HepG2 (cell line): Measurements from ENCODE around the gene OXLD1. TPM values are rescaled to one million over a fixed set of nuclear protein-coding genes. Genes with fewer than 3 reads are reported as not detected.

Experiments
- EP300 ChIP-seq, 3 experiments: sonication (generic) in 1 of 3; formaldehyde crosslinking in 1 of 3; IDR thresholded peaks; 2 replicates each; pipeline versions ENCODE4 v1.5.1 to v1.6.1; 2011 to 2020; ENCODE audit warnings: low read depth in 2 of 3, low read length in 2 of 3, borderline replicate concordance in 1 of 3, improper control_type of control experiment in 1 of 3, mild to moderate bottlenecking in 1 of 3, missing genetic modification reagents in 1 of 3, moderate library complexity in 1 of 3
- HNRNPLL ChIP-seq: fragments of 200-400 bp; formaldehyde crosslinking; IDR thresholded peaks from 2 replicates; pipeline ENCODE4 v1.6.1; 2017; ENCODE audit warnings: mild to moderate bottlenecking, low read depth, low read length; ENCODE audit not compliant: poor library complexity, severe bottlenecking
- LCORL ChIP-seq, 2 experiments: fragments of 450-650 bp in 1 of 2; sonication (generic) in 1 of 2; formaldehyde crosslinking in 1 of 2; IDR thresholded peaks; 2 replicates each; pipeline versions ENCODE4 v1.5.0 to v1.6.1; 2017 to 2020; ENCODE audit warnings: antibody characterized with exemption in 1 of 2, missing genetic modification reagents in 1 of 2
- TBL1XR1 ChIP-seq: fragments of 150-350 bp; IDR thresholded peaks from 2 replicates; pipeline ENCODE4 v1.6.1; 2014; ENCODE audit warnings: borderline replicate concordance, low read length; ENCODE audit not compliant: partially characterized antibody
- ZBTB10 ChIP-seq: sonication (generic); formaldehyde crosslinking; IDR thresholded peaks from 2 replicates; pipeline ENCODE4 v1.4.0; 2020; ENCODE audit warnings: missing genetic modification reagents, borderline replicate concordance
- ZBTB33 ChIP-seq: sonication (generic); formaldehyde crosslinking; IDR thresholded peaks from 2 replicates; pipeline ENCODE4 v1.4.0; 2020; ENCODE audit warnings: missing genetic modification reagents
- ZFX ChIP-seq: sonication (generic); formaldehyde crosslinking; IDR thresholded peaks from 2 replicates; pipeline ENCODE4 v1.4.0; 2020; ENCODE audit warnings: mild to moderate bottlenecking, low read depth, missing genetic modification reagents, moderate library complexity
- ZNF12 ChIP-seq: sonication (generic); formaldehyde crosslinking; IDR thresholded peaks from 2 replicates; pipeline ENCODE4 v1.5.0; 2020; ENCODE audit warnings: missing genetic modification reagents
- ZNF160 ChIP-seq: sonication (generic); formaldehyde crosslinking; IDR thresholded peaks from 2 replicates; pipeline ENCODE4 v1.8.0; 2022; ENCODE audit warnings: mild to moderate bottlenecking, inconsistent platforms, missing genetic modification reagents
- ZNF224 ChIP-seq: sonication (generic); formaldehyde crosslinking; IDR thresholded peaks from 2 replicates; pipeline ENCODE4 v1.5.0; 2020; ENCODE audit warnings: mild to moderate bottlenecking, missing genetic modification reagents
- ZNF318 ChIP-seq: sonication (generic); formaldehyde crosslinking; IDR thresholded peaks from 2 replicates; pipeline ENCODE4 v1.4.0; 2020; ENCODE audit warnings: mild to moderate bottlenecking, missing genetic modification reagents
- ZNF619 ChIP-seq: sonication (generic); formaldehyde crosslinking; IDR thresholded peaks from 2 replicates; pipeline ENCODE4 v1.4.0; 2020; ENCODE audit warnings: mild to moderate bottlenecking, missing genetic modification reagents
- ZSCAN5A ChIP-seq: sonication (generic); formaldehyde crosslinking; IDR thresholded peaks from 2 replicates; pipeline ENCODE4 v1.8.0; 2022; ENCODE audit warnings: mild to moderate bottlenecking, missing genetic modification reagents, borderline replicate concordance
- polyA plus RNA-seq, 8 experiments: library from polyadenylated mRNA; depleted of rRNA in 3 of 8; stranded (reverse) in 7 of 8; unstranded in 1 of 8; fragments of >200 nt; fragmentation: Illumina TruSeq in 4 of 8; extraction: Trizol in 4 of 8; gene quantifications; 2 replicates each; pipeline versions ENCODE4 v1.2.1 to v1.2.3, GENCODE V29; 2011 to 2016; ENCODE audit warnings: low read depth in 4 of 8, missing spikeins in 1 of 8, mixed read lengths in 1 of 8; ENCODE audit not compliant: insufficient read depth in 1 of 8
- total RNA-seq, 5 experiments: library from RNA; depleted of rRNA; stranded (reverse); fragments of >200 nt; fragmentation: Illumina TruSeq; extraction: Trizol; gene quantifications; 2 replicates each; pipeline ENCODE4 v1.2.3, GENCODE V29; 2016; ENCODE audit warnings: low read depth in 1 of 5

Gene OXLD1
- total and polyA plus RNA-seq, 2 of the 13 experiments (the other 11 are each of a cell fraction or from before 2014, with no cell fraction given): 27.1 to 37.5 TPM

- no peak for TF ChIP-seq ZNF318 (CRISPR knock-in tag)
- no peak for TF ChIP-seq ZSCAN5A
- TF ChIP-seq ZNF224: no peak
- TF ChIP-seq LCORL (IDR thresholded peaks at IDR 0.05): no peak
- TF ChIP-seq LCORL (CRISPR knock-in tag; IDR thresholded peaks at IDR 0.05): peak; percentile 78; the same call in 1 of the 2 replicates
- no peak for TF ChIP-seq ZNF12 (CRISPR knock-in tag)
- TF ChIP-seq TBL1XR1: peak; percentile 67
- no peak; the same call in 1 of the 2 replicates for TF ChIP-seq ZBTB33 (CRISPR knock-in tag)
- no peak for TF ChIP-seq ZNF619
- TF ChIP-seq ZFX (CRISPR knock-in tag): no peak
- no peak for TF ChIP-seq ZBTB10 (CRISPR knock-in tag)
- no peak for TF ChIP-seq HNRNPLL
- no peak for TF ChIP-seq ZNF160 (CRISPR knock-in tag)
- peak in 1 of 2 experiments; percentile 12; a peak in 1 of 4 replicates for TF ChIP-seq EP300 (IDR thresholded peaks at IDR 0.05; ENCODE audit: low read depth in 2 of 2, low read length in 2 of 2)
- TF ChIP-seq EP300 (CRISPR knock-in tag; IDR thresholded peaks at IDR 0.05; ENCODE audit: borderline replicate concordance): no peak
Observed at GRCh38 chr17:81659038-81659437, 7.4 kb downstream of the OXLD1 start (continued).
